Head of caudate nucleus (tissue), 42 donors: Measurements from ENCODE around the gene STX3.

Experiments
- DNase-seq, 42 donors: peaks; one replicate each; pipeline versions ENCODE4 v3.0.0 to v3.0.0-alpha.2; 2020 to 2021; ENCODE audit warnings: mixed read lengths in 7 of 42
- intact Hi-C: fragments of 100-400 bp; cut with DNase I; formaldehyde crosslinking; loops from one replicate; pipeline ENCODE4 v1.15.0; 2022

The STX3 gene

DNA sequence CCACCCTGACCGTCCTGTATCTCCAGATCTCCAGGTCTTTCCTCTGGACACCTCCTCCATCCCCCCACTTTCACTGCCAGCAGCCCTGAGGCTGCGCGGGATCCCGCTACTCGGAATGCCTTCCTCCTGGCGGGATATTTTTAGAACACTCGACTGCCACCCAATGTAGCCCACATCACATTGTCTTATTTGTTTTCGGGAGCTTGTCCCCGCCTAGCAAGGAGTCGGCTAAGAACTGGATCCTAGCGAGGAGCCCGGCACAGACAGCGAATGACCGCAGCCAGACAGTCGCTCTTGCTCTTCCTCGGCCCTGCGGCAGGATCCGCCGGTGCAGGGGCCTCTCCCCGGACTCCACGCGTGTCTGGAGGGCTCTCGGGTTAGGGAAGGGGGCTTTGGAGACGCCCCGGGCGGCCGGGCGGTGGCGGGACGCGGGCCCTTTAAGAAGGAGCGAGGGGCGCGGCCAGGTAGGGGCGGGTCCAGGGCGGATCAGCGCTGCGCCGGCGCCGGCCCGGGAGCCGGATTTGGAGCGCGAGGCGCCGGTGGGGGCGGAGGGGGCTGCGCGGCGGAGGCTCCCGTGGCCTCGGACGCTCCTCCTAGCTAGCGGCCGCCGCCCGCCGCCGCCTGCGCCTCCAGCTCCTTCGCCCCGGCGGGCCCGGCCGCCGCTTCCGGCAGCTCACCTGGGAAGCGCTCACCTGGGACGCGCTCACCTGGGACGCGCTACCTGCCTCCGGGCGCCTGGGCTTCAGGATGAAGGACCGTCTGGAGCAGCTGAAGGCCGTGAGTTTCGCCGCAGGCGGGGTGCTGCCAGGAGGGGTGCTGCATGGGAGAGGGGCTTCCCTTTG, at the start of gene STX3:
Gene STX3 (plus strand): TSS at position 518 of the 842 bp plus-strand sequence. CDS start 230 bp downstream, at position 748.
- intact Hi-C loops = loop anchor here (1.0 to 5.0 kb wide), 2 partner anchors 47 to 88 kb away; partner anchors contain the start of gene PATL1
- peak; percentile 7 to 84 (median 66) for DNase-seq

DNA sequence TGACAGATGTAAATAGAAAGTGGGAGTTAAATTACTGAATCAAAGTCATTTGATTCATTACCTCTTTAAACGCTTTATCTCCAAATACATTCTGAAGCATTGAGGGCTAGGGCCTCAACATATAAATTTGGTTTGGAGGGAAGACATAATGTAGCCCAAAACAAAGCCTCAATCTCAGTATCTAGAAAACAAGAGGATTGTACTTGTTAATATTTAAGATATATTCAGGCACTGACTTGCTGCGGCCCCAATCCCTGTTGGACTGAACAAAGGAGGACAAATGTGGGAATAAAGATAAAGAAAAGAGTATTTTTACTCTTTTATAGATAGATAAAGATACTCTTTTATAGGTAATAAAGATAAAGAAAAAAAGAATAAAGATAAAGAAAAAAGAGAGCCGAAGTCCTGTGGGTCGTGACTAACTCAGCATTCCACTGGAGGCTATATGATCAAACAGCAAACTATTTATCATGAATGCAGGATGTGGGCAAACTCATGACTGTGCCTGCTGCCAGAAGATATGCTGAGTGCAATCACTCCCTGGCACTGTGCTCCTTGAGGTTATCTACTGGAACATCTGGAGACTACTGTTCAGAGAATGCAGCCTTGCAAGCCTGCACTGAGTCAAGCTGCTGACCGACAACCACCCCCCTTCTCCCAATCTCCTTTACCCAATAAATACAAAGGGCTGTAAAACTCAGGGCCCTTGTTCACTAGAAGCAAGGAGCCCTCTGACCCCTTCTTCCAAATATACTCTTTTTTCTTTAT, 48.5 kb upstream of the STX3 start:
- DNase-seq = no peak
- intact Hi-C loops = no loop called here

DNA sequence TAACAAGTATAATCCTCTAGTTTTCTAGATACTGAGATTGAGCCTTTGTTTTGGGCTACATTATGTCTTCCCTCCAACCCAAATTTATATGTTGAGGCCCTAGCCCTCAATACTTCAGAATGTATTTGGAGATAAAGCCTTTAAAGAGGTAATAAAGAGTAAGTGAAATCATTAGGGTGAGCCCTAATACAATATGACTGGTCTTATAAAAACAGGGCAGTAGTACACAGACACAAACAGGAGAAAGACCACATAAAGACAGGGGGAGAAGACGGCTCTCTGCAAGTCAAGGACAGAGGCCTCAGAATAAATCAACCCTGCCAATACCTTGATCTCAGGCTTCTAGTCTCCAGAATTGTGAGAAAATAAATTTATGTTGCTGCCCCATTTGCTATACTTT, 47.8 kb upstream of the STX3 start:
- no peak for DNase-seq
- intact Hi-C loops = no loop called here

DNA sequence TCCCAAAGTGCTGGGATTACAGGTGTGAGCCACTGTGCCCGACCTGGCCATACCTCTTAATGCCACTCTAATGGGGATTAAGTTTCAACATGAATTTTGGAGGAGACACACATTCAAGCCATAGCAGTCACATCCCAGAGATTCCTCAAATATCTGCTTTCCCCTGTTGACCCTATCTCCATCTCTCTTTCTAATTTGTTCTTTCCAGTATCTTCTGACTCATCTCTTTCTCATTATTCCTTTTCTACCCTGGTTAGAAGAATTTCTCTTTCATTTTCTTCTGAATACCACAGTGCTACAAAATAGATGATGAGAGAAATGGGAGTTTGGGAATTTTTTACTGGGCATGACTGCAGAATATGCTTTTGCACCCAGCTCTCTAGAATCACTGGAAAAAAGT, 46.6 kb upstream of the STX3 start:
- intact Hi-C loops = no loop called here
- no peak for DNase-seq

DNA sequence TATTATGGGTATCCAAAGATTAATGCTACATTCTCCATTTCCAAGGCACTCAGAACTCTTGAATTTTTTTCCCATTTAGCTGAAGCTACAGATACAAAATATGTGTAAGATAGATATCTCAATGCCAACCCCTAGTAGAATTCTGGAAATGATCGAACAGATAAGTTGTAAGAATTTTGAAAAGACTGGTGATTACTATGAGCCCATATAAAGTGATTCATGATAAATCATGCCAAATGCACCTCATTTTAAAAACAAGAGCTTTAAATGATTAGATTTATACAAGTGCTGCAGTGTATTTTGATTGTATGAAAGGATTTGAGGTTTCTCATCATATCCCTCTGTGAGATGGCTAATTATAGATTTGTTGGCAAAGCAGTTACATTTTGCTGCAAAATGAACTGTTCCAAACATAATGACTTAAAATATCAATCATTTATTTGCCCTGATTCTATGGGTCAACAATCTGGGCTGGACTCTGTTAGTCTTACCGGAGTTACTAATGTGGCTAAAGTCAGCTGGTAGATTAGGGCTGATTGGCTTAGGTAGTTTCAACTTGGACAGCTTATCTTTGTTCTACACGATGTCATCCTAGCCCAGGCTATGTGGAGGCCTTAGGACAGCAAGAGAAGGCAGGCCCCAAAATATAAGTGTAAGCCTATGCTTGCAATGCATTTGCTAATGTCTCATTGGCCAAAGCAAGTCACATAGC, 44.9 kb upstream of the STX3 start:
- intact Hi-C loops = no loop called here
- no peak for DNase-seq

DNA sequence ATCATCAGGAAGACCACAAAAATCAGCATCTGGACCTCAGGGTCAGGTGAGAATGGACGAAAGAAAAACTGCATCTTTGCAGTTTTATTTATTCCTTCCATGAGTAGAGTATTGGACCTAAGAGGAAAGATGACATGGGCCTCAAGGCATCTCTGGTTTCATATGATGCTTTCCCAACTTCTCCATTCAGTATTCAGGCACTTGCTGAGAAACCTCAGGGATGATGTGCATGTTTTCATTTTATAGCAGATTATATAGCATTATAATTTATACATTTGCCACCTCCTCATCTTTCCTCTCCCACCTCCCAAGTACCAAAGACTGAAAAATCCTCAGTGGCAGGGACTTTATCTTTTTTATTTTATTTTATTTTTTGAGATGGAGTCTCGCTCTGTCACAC, 41.4 kb upstream of the STX3 start, which contains the start of gene OR10V1:
Gene OR10V1 (minus strand): TSS at position 101 of the 400 bp plus-strand sequence. CDS start 0 bp downstream, at position 101.
- intact Hi-C loops = no loop called here
- DNase-seq = no peak

DNA sequence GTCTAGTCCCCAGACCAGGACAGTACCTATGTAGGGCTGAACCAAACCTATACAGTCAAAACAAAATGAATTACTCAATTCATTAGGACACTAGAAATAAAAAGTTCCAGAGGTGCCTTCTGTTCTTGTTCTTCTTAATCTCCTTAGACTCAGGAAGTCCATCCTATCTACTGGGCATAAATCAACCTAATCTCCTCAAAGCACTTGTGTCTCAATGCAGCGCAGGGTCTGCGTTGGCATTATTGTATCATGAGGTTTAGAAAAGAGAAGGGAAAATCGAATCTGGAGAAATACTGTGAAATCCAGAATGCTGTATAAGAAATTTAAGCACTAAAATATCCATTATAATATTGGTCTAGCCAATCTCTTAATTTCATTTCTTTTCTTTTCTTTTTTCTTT, 39.1 kb upstream of the STX3 start:
- DNase-seq = no peak
- intact Hi-C loops = no loop called here

DNA sequence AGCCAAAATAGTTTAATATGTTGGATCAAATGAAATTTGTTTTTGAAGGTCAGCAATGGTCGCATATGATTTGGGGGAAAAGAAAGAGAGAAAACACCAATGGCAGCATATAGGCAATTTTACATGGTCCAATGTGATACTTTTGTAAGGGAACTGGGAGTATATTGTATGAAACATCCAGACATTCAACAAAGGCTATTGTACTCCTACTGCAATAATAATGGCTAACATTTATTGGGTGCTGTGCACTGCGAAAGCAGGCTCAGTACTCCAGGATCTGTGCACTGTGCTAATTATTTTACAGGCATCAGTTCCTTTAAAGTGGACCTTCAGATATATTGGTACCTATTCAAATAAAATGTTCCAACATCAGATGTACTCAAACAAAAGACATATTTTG, 35.6 kb upstream of the STX3 start:
- intact Hi-C loops = no loop called here
- DNase-seq = peak in 1 of 42 donors; percentile 3

DNA sequence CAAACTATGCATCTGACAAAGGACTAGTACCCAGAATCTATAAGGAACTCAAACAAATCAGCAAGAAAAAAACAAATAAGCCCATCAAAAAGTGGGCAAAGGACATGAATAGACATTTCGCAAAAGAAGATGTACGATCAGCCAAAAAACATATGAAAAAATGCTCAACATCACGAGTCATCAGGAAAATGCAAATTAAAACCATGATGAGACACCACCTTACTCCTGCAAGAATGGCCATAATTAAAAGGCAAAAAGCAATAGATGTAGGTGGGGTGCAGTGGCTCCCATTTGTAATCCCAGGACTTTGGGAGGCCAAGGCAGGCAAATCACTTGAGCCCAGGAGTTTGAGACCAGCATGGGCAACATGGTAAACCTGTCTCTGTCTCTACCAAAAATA, 31.1 kb upstream of the STX3 start:
- no peak for DNase-seq
- intact Hi-C loops = no loop called here

DNA sequence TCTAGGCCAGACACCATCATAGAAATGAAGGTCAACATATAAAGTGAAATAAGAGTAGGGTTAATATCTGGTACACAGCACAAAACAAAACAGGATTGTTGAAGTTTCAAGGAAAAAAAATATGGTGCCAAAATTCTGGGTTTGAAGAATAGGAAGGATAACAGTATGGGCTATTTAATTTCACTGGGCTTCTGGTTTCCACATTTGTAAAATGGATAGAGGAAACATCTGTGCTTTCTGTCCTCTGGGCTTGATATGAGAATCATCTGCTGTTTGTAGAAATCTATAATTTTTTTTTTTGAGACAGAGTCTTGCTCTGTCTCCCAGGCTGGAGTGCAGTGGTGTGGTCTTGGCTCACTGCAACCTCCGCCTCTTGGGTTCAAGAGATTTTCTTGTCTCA, 27.8 kb upstream of the STX3 start:
- intact Hi-C loops = no loop called here

DNA sequence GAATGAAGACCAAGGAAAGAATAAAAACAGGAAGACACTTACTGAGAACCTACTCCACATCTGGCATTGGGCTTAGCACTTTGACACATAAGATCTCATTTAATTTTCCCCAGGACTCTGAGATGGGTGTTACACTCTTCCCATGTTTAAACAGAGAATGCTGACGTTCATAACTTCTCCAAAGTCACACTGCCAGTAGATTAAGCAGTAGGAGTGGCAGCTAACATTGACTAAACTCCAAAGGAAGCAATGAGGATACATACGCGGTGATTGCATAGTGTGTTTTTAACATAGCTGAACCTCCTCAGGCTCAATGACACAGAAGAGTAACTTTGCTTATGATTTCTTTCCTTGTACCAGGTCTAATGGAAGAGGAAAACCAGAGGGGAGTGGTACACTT, 27.0 kb upstream of the STX3 start:
- DNase-seq = no peak
- intact Hi-C loops = no loop called here

More for the DNA sequence above, 27.8 kb upstream of the STX3 start:
- DNase-seq = no peak

DNA sequence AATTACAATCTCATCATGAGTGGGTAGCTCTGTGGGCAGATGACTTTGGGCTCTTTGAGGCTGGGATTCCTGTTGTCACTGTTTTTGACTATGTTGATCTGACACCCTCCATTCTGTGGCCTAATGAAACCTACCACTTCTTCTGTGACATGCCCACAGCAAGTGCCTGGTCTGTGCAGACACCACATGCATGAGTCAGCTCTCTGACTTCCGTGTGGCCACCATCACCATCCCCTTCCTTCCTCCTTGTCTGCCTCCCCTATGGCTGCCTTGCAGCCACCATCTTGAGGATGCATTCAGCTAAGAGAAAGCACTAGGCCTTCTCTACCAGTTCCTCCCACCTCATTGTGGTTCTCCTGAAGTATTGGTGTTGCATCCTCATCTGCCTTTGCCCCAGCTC, 26.3 kb upstream of the STX3 start:
- DNase-seq = no peak
- intact Hi-C loops = no loop called here

DNA sequence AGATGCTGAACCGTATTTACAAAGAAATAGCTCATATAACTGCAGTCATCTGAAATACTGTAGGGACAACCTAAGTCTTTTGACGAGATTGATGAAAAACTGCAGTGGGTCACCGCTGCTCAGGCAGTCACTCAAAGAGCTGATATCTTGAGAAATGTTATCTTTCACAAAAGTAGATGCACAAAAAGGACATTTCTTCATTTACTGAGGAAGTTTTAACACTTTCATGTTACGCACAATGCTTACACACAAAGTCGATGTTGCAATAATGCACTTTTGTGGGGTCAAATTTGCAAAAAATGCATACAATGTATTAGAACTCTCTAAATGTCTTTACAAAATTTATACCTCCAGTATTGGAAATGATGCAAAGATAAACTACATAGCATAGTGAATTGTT, 25.3 kb upstream of the STX3 start:
- intact Hi-C loops = no loop called here
- no peak for DNase-seq

DNA sequence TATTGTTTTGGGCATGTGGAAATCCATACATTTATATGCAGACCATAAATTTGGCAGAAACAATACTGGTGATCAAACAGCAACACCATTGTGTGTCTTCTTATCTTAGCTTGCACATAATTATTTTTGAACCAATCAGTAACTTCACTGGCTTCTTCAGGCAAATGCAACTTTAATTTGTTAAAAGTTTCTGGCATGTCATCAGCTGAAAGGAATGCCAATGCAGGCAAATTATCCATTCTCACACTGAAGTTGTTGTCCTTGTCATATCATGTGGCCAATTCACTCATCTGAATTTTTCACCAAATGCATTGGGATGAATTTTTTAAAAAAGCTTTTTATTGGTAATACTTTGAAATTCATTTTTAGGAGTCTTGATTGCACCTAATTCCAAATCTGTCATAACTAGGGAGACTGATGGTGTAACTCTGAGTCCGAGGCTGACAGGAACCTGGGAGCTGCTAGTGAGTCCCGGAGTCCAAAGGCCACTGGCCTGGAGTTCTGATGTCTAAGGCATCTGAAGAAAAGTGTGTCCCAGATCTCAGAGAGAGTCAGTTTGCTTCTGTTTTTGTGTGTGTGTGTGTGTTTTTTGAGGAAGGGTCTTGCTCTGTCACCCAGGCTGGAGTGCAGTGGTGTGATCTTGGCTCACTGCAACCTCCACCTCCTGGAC, 24.1 kb upstream of the STX3 start:
- intact Hi-C loops = no loop called here

DNA sequence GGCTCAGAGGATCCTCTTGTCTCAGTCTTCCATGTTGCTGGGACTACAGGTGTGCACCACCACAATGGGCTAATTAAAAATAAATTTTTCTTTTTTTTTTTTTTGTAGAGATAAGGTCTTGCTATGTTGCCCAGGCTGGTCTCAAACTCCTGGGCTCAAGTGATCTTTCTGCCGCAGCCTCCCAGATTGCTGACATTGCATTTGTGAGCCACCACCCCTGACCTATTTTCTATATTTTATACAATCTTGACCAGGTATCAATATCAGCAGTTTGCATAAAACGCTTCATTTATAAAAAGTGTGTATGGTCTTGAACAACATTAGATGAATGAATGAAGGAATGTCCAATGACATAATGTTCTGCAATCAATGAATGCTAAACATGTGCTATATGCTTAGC, 9.1 kb upstream of the STX3 start:
- DNase-seq = no peak
- intact Hi-C loops = no loop called here

More for the DNA sequence above, 24.1 kb upstream of the STX3 start:
- DNase-seq = no peak

DNA sequence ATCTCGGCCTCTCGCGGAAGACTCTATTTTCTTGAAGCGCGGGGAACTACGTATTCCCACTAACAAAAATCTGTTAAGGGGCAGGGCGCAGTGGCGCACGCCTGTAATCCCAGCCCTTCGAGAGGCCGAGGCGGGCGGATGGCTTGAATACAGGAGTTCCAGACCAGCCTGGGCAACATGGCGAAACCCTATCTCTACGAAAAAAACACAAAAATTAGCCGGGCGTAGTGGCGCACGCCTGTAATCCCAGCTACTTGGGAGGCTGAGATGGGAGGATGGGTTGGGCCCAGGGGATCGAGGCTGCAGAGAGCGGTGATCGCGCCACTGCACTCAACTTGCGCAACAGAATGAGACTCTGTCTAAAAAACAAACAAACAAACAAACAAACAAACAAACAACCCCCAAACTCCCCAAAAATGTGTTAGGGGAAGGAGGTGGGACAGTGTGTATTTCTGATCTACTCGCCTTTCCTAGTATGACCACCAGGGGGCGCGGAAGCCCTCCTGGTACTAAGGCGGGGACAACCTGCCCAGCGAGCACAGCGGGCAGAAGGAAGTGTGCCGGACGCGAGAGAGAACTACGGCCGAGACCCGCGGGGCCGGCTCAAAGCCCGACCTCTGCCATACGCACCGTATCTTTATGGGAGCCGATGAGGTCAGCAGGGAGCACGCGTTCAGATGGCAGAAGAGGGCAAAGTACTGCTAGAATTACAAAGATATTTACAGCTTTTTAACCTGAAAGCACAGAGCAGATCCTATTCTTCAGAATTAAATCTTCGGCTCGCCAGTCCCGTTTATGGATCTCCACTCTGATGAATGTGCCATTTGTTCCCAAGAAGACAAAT, 1.3 kb upstream of the STX3 start:
- DNase-seq = peak; percentile 78 to 97 (median 90)
- intact Hi-C loops = loop anchor here (1.0 to 5.0 kb wide), 2 partner anchors 48 to 87 kb away; partner anchors contain the start of gene PATL1

DNA sequence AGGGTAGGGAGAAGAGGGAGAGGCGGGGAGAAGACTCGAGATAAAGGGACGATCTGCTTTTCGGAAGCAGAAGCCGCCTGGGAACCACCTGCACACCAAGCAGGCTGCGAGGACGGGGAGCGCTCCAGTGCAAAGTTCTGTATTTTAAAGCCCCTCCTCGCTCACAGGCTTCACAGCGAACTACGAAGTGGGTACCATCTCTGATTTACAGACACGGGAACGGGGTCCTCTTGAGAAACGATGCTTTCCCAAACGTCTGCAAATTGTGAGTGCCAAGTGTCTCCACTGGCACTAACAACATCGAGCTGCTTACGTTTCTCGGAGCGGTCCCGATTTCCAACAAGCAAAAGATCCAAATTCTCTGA, 700 bp upstream of the STX3 start:
- intact Hi-C loops = loop anchor here (1.0 to 5.0 kb wide), 2 partner anchors 48 to 87 kb away; partner anchors contain the start of gene PATL1
- peak in 31 of 42 donors; percentile 2 to 61 (median 26) for DNase-seq
